OCI-LY7 (cell line): ENCODE measurements around the gene DNAAF3. TPM values are rescaled to one million over a fixed set of nuclear protein-coding genes. Genes with fewer than 3 reads are reported as not detected.

Experiments used
- BruUV-seq: library from RNA; stranded (reverse); fragments of 400-500 nt; replicated peaks from 2 replicates; lab custom pipeline; 2021; lab: Mats Ljungman, UMichigan
- CTCF ChIA-PET: fragments of 300-600 bp; sonication (Branson Sonifier 250); formaldehyde crosslinking; loops from one replicate; lab custom pipeline; 2022; ENCODE audit warnings: antibody characterized with exemption; ENCODE audit not compliant: unreplicated experiment; lab: Charles Lee
- POLR2A ChIA-PET: fragments of 300-600 bp; sonication (Branson Sonifier 250); formaldehyde crosslinking; loops from one replicate; lab custom pipeline; 2022; ENCODE audit warnings: antibody characterized with exemption; lab: Charles Lee
- DNase-seq: peaks from one replicate; pipeline ENCODE4 v3.0.0-alpha.2; 2015; ENCODE audit warnings: low spot score
- H2AFZ ChIP-seq: fragments of 200-600 bp; sonication (generic), shearing (Covaris generic); 2 replicates; pipeline ENCODE4 v1.6.1; 2014; ENCODE audit warnings: mild to moderate bottlenecking, antibody characterized with exemption, low read length, moderate library complexity
- H3K27ac ChIP-seq: fragments of 200-600 bp; sonication (generic); 2 replicates; pipeline ENCODE4 v1.5.1; 2014; ENCODE audit warnings: mixed run types, low read depth, mild to moderate bottlenecking, moderate library complexity, low read length, inconsistent platforms; ENCODE audit not compliant: poor library complexity, severe bottlenecking
- H3K36me3 ChIP-seq: fragments of 200-600 bp; sonication (generic); 2 replicates; pipeline ENCODE4 v1.6.1; 2014; ENCODE audit warnings: mild to moderate bottlenecking, antibody characterized with exemption, low read length, moderate library complexity, mixed read lengths; ENCODE audit not compliant: insufficient read depth
- H3K4me1 ChIP-seq: fragments of 200-600 bp; sonication (generic); 2 replicates; pipeline ENCODE4 v1.5.1; 2014; ENCODE audit warnings: mild to moderate bottlenecking, low read length; ENCODE audit not compliant: insufficient read depth, poor library complexity, severe bottlenecking
- H3K4me2 ChIP-seq: fragments of 200-600 bp; sonication (generic); 2 replicates; pipeline ENCODE4 v1.6.1; 2014; ENCODE audit warnings: mild to moderate bottlenecking, low read length
- H3K4me3 ChIP-seq: fragments of 200-600 bp; sonication (generic); 2 replicates; pipeline ENCODE4 v1.5.1; 2014; ENCODE audit warnings: mild to moderate bottlenecking, low read depth, low read length; ENCODE audit not compliant: poor library complexity, severe bottlenecking
- H3K79me2 ChIP-seq: fragments of 200-600 bp; sonication (generic); 2 replicates; pipeline ENCODE4 v1.6.1; 2016; ENCODE audit warnings: low read depth, mild to moderate bottlenecking, low read length, moderate library complexity, mixed read lengths; ENCODE audit not compliant: insufficient read depth
- H3K9me2 ChIP-seq: fragments of 200-600 bp; sonication (generic); 2 replicates; pipeline ENCODE4 v1.6.1; 2016; ENCODE audit warnings: mild to moderate bottlenecking, low read length, mixed read lengths; ENCODE audit not compliant: insufficient read depth
- H3K9me3 ChIP-seq: fragments of 200-600 bp; sonication (generic); 2 replicates; pipeline ENCODE4 v1.6.1; 2014; ENCODE audit warnings: mild to moderate bottlenecking, mixed run types, low read length, mixed read lengths
- H4K20me1 ChIP-seq: fragments of 200-600 bp; sonication (generic); 2 replicates; pipeline ENCODE4 v1.6.1; 2014; ENCODE audit warnings: mild to moderate bottlenecking, antibody characterized with exemption, low read length, moderate library complexity, mixed read lengths; ENCODE audit not compliant: insufficient read depth
- CTCF ChIP-seq: fragments of 200-600 bp; sonication (generic); conservative IDR thresholded peaks from 2 replicates; pipeline ENCODE4 v1.5.1; 2014; ENCODE audit warnings: mild to moderate bottlenecking, antibody characterized with exemption, low read length, moderate library complexity, mixed read lengths
- EZH2phosphoT487 ChIP-seq: fragments of 200-600 bp; sonication (generic); IDR thresholded peaks from 2 replicates; pipeline ENCODE4 v1.6.1; 2018; ENCODE audit warnings: low read depth, borderline replicate concordance, mild to moderate bottlenecking, mixed run types, antibody characterized with exemption, low read length, moderate library complexity, mixed read lengths
- intact Hi-C: fragments of 100-400 bp; cut with micrococcal nuclease; formaldehyde crosslinking; loops from one replicate; pipeline ENCODE4 v1.10.0; 2022; ENCODE audit not compliant: unreplicated experiment
- total RNA-seq, 2 experiments: library from RNA; depleted of rRNA in 1 of 2; stranded (reverse); fragments of >200 nt in 1 of 2; shearing (Covaris generic) in 1 of 2; gene quantifications; 2 replicates each; pipeline ENCODE4 v1.2.3, GENCODE V29; 2014 to 2022

The DNAAF3 gene
- total RNA-seq, 2 experiments from 2014 or later, result 2.5 to 2.8 TPM

GRCh38 chr19:55112246-55112776 is 54.1 kb downstream of the DNAAF3 start:
- H3K27ac ChIP-seq, result peak overlapping the region; percentile 84
- peaks cover 34% of the 10 kb centered on the region for H3K4me1 ChIP-seq
- peak overlapping the region; percentile 96 for H3K4me2 ChIP-seq
- H2AFZ ChIP-seq, result no peak overlapping the region
- H3K4me3 ChIP-seq, result peak overlapping the region; percentile 86
- H3K36me3 ChIP-seq, result peaks cover 65% of the 10 kb centered on the region
- DNase-seq, result no peak
- POLR2A ChIA-PET, result no interaction called here
- intact Hi-C loops, result no loop called here
- no peaks in the 10 kb centered on the region for H3K9me3 ChIP-seq
- CTCF ChIA-PET, result no interaction called here
- TF ChIP-seq EZH2phosphoT487 (no peak), CTCF (no peak)
- peaks cover 63% of the 10 kb centered on the region for H3K79me2 ChIP-seq
- no TSS peak for BruUV-seq
- no peaks in the 10 kb centered on the region for H3K9me2 ChIP-seq
- peaks cover 19% of the 10 kb centered on the region for H4K20me1 ChIP-seq

- intact Hi-C loops, result no loop called here
- peaks cover 75% of the 10 kb centered on the region for H3K36me3 ChIP-seq
- TF ChIP-seq EZH2phosphoT487 (no peak), CTCF (no peak)
- no peak overlapping the region for H3K27ac ChIP-seq
- DNase-seq, result no peak
- H3K4me1 ChIP-seq, result peaks cover 34% of the 10 kb centered on the region
- peaks cover 19% of the 10 kb centered on the region for H4K20me1 ChIP-seq
- ChIA-PET POLR2A (no interaction called here), CTCF (no interaction called here)
- no peaks in the 10 kb centered on the region for H3K9me2 ChIP-seq
- BruUV-seq, result no TSS peak
- no peak overlapping the region for H2AFZ ChIP-seq
- peaks cover 55% of the 10 kb centered on the region for H3K79me2 ChIP-seq
- H3K9me3 ChIP-seq, result no peaks in the 10 kb centered on the region
- H3K4me3 ChIP-seq, result no peak overlapping the region
- no peak overlapping the region for H3K4me2 ChIP-seq
Measured at GRCh38 chr19:55111238-55111831, 55.1 kb downstream of the DNAAF3 start.

GRCh38 chr19:55109527-55110291 is 56.7 kb downstream of the DNAAF3 start:
- no peak overlapping the region for H3K27ac ChIP-seq
- H3K4me2 ChIP-seq, result no peak overlapping the region
- H3K9me2 ChIP-seq, result no peaks in the 10 kb centered on the region
- H2AFZ ChIP-seq, result no peak overlapping the region
- BruUV-seq, result no TSS peak
- no peak overlapping the region for H3K4me3 ChIP-seq
- TF ChIP-seq CTCF, result no peak
- no peak for TF ChIP-seq EZH2phosphoT487
- peaks cover 14% of the 10 kb centered on the region; the same call in 1 of the 2 replicates for H4K20me1 ChIP-seq
- peaks cover 77% of the 10 kb centered on the region for H3K36me3 ChIP-seq
- ChIA-PET CTCF (no interaction called here), POLR2A (no interaction called here)
- intact Hi-C loops, result no loop called here
- H3K4me1 ChIP-seq, result peaks cover 25% of the 10 kb centered on the region
- no peak for DNase-seq
- H3K9me3 ChIP-seq, result no peaks in the 10 kb centered on the region
- peaks cover 39% of the 10 kb centered on the region for H3K79me2 ChIP-seq
